ENCODE results near the gene SLC8A1.

Gene SLC8A1

DNA sequence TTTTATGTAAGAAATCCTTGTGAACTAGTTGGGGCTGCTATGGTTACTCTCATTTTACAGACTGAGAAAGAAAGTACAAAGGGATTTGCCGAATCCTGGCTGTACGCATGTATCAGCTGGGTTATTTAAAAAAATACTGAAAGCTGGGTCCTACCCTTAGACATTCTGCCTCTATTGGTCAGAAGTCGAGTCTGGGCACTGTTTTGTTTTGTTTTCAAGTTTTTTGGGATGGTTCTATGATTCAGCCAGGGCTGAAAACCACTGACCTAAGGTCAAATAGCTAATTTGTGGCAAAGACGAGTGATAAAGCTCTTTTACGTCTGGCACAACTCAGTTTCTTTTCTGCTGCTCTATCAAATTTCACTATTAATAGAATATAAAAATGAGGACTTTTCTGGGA lies 5.9 kb upstream of the SLC8A1 start:
- DNase-seq, result no peak

DNA sequence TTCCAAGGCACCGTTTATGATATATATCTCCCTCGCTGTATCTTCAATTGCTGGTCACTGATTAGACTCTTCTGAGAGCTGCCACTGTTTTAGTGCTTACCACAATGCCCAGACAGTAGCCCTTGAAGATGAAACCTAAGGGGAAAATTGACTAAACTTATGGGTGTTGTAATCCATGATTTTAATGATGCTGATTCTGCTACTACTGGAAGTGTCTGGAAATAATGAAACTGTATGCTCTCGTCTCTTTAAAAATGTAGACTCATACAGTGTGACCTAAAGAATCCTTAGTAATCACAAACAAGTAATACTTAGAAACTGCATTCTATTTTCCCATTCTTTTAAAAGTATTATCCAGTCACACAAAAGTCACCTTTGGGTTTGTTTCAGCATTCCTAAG lies 5.5 kb upstream of the SLC8A1 start:
- no peak for DNase-seq

DNA sequence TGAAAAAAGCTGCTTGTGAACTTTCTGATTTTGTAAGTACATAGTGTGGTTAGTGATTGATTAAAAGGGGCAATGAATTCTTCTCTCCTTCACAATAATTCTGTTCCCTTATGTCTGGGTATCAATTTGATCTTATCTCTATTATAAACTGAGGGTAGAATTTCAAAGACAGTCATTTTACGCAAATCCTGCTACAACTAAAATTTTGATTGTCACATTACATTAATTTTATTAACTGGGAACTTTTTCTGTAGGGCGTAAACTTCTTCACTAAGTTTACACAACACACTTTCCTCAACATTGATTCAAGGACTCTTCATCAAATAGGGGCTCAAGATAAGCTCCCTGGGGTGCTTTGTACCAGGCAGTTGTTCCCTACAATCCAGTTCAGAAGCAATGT lies 5.0 kb upstream of the SLC8A1 start:
- no peak for DNase-seq

DNA sequence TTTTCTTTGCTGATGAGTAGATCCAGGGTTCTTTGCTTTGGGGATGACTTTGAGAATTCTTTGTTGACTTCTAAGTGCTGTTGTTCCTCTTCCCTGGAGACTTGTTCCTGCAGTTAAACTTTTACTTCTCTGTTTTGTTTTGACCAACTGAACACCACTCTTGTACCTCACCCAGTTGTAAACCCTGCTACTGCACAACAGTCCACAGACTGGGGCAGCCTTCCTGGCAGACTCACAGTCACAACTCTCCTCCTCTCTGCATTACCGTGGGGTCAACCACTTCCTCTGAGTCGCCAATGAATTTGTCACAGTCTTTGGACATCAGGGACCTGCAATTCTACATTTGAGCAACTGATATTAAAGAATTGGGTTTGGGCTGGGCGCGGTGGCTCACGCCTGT lies 3.8 kb upstream of the SLC8A1 start:
- DNase-seq, result peak; percentile 17

DNA sequence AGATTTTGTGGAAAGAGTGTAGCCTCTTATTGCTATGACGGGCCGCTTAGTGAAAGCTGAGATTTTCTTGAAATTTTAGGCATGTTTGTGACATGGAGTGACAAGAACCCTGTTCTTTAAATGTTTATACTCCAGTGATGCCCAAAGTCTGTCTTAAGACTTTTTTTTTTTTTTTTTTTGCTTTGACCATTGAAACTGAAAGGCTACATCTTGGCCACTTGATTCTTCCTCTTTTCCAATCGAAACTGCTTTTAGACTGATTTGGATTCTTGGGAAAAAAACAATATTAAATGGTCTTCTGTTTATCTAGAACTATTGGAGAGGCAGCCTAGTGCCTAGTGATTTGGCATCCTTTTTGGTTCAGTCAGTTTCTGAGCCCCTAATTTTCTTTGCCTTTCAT lies 2.4 kb upstream of the SLC8A1 start:
- no peak for DNase-seq

DNA sequence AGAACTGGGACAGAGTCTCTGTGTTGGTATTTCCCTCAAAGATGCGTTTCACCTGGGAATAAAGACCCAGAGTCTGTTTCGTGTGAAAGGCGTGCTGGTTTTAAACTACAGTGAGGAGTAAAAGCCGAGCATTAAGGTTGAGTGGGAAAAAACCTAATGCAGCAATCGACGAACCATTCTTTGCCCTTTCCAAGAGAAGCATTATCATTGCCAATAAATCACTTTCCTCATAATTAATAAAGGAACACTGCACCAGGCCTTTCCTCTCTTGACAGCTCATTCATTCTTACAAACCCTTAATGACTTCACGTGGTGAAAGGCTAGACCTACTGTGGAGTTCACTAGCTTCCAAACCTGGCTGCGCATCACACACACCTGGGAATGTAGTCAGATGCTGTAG lies 896 bp upstream of the SLC8A1 start:
- DNase-seq, result no peak

DNA sequence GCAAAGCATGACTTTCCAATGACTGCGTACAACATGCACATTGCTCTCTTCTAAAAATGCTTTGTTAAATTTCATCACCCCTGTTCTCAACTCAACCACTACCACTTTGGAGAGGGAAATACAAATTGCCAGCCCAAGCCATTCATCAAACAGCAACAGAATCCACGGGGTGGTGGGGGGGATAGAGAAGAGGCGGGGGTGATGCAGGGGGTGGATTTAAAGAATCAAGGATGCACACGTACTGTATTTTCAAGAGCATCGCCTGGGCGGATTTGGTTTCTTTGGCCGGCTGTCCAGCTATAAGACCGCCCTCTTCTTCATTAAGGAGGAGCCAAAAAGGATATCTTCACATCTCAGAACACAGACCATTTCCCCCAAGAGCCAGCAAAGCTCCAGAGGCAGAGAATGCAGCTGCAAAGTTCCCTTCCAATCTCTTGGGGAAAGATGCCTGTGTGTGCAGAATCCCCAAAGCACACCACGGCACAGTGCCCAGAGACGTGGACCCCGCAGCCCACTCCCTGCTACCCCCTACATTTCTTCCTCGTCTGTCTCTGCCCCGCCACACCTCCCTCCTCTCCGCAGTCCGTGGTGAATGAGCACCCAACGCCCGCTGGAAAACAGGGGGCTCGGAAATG lies 977 bp downstream of the SLC8A1 start:
- DNase-seq, result no peak

DNA sequence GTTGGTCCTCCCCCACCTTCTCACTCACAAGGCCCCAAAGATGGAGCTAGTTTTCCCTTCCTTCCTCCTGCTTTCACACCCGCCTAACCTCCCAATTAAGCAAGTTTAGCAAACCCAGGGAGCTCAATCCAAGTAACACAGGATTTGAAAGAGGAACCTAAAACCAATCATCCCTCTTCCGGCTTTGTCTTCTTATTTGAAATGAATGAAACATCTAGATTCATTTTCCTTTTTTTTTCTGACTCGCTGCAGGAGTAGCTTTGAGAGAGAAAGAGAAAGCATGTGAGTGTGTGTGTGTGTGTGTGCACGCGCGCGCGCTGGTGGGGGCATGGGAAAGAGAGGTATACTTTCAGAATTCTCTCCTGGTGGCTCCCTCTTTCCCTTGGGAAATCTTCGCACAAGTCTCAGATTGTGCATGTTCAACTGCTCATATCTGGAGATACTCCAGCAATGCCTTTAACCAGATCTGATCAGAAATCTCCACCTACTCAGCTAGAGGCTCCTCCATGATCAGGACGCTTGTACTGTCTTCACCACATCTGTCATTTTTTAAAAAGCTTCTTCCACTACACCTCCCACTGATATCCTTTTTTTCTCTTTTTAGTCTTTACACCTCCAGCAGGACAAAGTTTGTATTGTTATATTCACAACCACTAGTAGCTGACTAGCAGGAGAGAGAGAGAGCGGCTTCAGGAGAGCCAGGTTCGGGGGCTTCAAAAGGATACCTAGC lies 1.7 kb downstream of the SLC8A1 start:
- peak; percentile 5 for DNase-seq

DNA sequence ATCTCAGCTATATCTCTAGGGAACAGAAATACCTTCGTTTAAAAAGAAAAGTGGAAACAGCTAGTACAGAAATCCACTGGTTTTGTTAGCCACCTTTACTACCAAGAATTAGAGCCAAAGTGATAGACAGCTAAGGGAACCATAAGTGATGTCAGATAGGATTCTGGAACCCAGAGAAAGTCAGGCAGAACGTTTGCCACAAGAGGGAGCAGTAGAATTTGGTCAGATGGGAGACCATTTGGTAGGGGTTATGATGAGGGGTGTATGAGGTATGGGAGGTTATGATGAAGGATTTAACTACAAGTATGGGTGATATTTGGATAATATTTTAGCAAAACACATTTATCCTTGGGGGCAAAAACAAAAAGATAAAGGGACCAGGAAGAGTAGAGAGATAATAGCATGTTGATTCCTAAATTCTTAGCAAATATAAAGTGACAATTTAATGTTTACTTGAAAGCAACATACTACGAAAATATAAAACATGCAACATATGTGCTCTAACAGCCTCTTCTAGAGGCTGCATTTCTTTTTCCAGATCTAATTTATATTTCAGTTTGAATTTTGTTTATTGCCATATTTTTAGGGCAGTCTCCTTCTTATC lies 3.3 kb downstream of the SLC8A1 start:
- DNase-seq, result peak; percentile 9

DNA sequence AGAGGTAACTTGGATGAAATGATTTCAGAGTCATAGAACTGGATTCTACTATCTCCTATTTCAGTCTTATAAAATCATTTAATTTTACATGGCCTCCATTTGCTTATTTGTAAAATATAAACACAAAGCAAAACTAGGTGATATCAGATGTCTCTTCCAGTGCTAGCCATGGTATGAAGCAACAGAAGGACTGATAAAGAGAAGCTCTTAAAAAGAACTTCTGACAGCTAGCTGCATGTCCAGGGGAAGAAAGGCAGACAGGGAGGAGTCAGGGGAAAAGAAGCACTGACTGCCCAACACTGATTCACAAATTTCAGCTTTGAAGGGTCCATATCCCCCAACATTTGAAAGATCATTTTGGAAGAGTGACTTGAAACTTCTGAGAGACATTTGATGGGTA lies 6.4 kb downstream of the SLC8A1 start:
- no peak for DNase-seq

DNA sequence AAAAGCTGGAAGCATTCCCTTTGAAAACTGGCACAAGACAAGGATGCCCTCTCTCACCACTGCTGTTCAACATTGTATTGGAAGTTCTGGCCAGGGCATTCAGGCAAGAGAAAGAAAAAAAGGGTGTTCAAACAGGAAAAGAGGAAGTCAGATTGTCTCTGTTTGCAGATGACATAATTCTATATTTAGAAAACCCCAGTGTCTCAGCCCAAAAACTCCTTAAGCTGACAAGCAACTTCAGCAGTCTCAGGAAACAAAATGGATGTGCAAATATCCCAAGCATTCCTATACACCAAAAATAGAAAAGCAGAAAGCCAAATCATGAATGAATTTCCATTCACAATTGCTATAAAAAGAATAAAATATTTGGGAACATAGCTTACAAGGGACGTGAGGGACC lies 11.1 kb downstream of the SLC8A1 start:
- no peak for DNase-seq

DNA sequence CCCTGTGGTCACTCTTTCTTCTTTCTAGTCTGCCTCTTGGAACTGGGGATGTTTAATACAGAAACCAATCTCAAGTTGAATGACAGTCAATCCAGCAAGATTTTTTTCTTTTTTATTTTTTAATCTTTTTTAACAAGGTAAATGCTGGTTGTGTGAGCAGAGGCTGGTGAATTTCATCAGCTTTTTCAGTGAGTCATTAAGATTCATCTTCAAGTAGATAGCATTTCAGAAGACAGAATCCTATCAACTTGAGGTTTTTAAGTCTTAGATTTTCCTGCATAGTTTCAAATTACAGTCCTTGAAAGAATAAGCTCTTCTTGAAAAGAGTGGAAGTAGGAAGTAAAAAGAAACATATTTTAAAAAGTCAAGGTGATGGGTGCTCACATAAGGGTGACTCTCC lies 12.4 kb downstream of the SLC8A1 start:
- no peak for DNase-seq

DNA sequence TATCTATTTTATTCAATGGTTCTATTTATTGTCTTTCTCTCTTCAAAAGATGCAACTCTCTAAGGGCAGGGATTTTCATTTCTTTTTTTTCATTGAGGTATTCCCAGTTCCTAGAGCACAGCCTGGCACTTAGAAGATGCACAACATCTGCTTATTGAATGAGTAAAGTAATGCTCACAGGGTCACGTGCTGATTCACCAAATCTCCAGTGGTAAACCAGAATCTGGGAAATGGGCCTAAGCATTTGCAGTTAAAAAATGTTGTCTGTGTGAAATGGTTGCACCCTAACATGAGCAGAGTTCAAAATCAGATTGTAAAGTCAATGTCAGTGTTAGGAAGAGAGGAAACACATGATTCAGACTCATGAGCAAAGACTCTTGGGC lies 15.8 kb downstream of the SLC8A1 start:
- no peak for DNase-seq

DNA sequence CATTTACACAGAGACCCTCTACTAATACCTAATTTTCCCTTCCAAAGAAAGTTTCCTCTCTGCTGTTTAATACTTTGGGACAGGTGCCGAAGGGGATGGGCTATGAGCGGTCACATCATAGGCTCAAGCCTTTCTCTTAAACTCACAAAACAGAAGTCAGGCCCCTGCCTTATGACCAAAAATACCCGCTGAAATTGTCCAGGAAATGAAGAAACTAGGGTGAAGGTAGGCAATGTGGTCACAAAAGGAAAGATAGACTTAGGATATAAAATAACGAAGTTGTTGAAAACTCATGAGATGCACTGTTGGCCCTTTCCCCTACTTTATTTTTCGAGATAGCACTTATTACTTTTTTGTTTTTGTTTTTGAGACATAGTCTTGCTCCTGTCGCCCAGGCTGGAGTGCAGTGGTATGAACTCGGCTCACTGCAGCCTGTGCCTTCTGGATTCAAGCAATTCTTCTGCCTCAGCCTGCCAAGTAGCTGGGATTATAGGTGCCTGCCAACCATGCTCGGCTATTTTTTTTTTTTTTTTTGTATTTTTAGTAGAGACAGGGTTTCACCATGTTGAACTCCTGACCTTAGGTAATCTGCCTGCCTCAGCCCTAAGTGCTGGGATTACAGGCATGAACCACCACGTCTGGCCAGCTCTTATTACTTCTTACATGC lies 16.3 kb downstream of the SLC8A1 start:
- no peak for DNase-seq

DNA sequence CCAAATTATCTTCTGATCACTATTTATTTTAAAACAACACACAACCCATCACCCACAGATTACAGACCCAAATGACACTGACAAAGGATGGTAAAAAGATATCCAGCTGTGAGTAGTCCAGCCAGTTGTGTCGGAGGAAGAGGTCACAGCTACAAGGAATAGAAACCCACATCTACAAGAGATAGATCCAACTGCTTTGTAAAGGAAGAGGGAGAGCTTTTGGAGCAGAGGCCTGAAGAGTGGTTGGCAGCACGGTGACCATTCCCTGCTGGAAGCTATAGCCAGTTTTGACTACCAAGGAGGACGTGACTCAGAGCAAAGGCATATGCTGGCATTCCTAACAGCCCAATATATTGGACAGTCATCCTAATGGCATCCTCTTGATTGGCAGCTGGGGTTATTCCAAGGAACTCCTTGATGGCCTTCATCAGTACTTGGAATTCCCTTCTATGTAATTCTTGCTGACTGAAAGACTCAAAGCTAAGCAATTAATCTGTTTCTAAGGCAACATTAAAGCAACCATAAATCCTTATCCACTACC lies 17.1 kb downstream of the SLC8A1 start:
- no peak for DNase-seq

DNA sequence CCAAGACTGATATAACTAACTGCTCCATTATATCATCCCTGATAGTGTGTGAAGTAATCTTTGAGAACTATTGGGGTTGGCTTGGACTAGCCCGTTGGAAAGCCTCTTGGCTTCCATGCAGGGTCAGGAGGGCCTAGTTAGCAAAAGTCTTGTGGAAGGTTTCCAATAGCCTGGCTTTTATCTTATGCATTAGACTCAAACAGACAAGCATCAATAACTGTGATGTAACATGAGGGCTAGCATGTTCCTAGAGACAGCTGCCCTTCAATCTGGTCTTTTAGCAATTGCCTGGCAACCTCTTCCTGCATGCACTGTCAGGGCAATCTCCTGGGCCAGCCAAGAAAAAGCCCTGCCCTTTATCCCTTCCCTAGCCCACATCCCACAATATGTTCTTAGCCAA lies 18.2 kb downstream of the SLC8A1 start:
- DNase-seq, result no peak

DNA sequence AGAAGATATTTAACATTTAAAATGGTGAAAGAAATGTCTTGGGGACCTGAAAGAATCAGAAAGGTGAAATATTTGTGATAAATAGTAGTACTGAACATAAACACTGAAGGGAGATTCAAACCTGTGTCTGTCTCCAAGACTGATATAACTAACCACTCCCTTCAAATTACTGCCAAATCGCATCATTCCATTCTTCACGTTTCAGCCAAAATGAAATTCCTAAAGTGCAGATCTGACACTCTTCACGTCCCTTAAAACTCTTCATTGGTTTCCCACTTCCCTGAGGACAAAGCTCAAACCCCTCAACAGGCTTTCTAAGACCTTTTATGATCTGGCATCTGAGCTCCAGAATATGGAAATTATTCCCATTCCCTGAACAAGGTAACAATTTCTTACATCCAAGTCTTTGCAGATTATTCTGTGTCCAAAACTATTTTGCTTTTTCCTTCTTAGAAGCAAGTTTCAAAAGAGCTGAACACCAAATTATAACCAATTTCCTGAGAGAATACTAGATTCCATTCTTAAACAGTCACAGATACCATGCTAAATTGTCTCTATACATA lies 18.9 kb downstream of the SLC8A1 start:
- DNase-seq, result no peak

DNA sequence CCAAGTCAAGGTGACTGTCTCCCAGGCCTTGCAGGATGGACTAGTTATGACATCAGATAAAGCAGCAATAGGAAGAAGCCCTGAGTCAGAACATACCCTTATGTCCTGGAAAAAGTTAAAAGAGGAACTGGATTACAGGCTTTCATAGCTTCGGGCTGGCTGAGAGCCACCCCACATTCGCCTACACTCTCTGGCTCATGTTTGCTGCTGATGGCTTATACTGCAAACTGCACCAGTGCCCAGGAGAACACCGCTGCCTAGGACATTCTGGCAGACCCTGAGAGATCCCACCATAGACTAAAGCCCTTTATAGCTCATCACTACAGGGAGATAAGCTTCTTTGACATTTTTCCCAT lies 20.3 kb downstream of the SLC8A1 start:
- no peak for DNase-seq

DNA sequence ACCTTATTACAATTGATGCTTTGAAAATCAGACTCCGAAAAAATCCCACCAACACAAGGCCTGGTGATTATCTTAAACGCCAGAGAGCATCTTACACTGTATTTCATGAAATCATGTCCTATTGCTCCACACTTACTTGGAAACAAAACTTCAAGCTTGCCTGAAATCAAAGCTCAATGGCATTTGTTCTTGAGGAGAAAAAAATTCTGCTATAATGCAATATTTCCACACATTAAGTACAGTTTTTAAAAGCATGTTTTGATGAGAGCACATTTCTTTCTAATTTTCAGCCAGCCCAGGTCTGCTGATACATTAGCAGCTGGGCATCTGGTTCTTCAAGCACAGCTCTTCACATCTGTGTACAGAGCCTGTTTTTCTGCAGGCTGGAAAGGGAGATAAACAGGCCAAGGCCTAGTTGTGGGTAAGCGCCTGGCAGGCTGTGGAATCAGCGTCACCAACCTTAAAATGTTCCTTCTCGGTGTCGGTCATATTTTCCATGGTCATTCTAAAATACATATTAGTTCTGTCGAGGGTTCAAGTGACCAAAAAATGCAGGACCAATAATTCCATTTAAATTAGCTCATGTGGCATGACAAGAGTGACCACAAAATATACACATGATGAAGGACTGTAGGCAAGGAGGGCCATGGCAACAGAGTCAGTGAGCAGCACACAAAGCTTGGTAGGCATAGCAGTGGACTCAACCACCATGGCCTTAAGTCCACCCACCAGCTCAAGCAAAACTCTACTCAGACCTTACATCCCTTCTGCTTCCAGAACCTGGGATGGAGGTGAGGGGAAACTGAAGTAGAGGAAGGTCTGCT lies 20.9 kb downstream of the SLC8A1 start:
- DNase-seq, result no peak

DNA sequence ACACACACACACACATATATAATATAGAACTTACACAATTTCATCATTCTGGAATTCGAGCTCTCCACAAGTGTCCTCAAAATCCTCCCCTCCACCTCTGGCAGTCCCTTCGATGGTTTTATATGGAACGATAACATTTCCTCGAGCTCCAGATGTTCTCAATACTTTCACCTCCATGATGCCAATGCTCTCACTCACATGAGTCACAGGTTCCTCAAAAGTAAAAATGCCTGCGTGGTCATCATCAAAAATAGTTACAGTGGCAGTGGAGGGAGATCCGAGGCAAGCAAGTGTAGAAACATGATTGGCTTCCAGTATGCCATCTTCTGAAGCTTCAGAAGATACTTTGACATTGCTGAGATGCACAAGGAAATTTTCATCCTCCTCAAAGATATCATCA lies 23.5 kb downstream of the SLC8A1 start:
- no peak for DNase-seq

DNA sequence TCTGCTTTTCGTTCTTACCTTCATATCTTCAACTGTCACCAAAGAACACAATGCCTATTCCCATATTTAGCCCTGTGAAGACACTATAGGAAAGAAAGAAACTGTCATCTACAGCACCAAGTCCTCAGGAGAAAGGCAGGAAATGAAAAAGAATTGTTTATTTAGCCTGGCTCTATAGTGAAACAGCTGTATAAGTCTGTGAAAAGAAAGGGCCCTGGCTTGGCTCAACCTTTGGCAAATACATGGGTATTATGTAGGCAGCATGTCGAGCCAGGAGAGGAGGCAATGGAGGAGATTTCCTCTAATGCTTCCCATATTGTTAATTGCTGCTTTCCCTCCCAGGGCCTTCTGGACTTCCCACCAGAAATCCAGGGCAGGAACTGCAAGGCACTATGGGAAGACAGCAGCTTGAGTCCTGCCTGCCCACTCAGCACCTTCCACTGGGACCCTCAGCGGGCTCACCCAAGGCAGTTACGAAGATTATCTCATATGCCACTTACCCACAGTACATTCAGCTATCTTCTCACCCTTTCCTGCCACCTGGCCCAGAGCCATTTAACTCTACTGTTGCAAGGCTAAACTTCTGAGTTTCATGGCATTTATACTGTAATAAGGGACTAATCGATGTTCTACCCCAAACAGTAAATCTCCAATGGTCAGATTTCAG lies 30.1 kb downstream of the SLC8A1 start:
- DNase-seq, result no peak

DNA sequence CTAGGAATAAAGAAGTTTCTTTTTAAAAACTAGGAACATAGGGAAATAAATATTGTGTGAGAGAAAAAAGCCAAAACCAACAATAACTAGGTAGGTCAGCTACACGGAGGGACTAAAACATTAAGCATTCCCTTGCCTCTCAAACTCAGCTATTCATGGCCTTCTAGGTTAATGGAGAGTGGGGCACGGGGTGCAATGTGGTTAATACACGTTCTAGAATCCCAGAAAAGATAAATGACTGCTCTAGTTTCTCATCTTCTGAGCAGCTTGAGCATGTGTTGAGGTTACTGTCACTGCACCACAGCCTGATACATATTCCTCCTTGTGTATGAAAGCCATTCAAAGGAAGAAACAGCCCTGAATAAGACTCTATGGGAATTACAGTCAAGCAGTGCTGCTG lies 31.4 kb downstream of the SLC8A1 start:
- DNase-seq, result no peak

Data from CD4-positive, alpha-beta T cell treated with Interleukin-21 for 1 hour (primary cell).